Activated B cell treated with CpG ODN at 0.5 μM for 24 hours (primary cell): Measurements from ENCODE around the gene C2orf81. TPM values are rescaled to one million over a fixed set of nuclear protein-coding genes. Genes with fewer than 3 reads are reported as not detected.
A peak's percentile ranks its signal among the peaks of the same experiment; 100 is the strongest.
"Not testable (repeated sequence)": the region's sequence is repeated elsewhere in the genome, so short reads cannot be mapped to it uniquely, and the experiment has no call there.

ENCODE experiments used
- ATAC-seq: fragments of 200-7000 bp; cut with Tn5 transposase; one replicate; pipeline ENCODE4 v1.10.0; 2021; ENCODE audit warnings: low read depth, mild to moderate bottlenecking, moderate library complexity
- CTCF ChIA-PET: fragments of 350-600 bp; sonication (Branson Sonifier 250); formaldehyde crosslinking; loops from one replicate; lab custom pipeline; 2021; ENCODE audit warnings: antibody characterized with exemption; lab: Charles Lee
- POLR2A ChIA-PET: fragments of 350-600 bp; sonication (Branson Sonifier 250); formaldehyde crosslinking; loops from one replicate; lab custom pipeline; 2021; ENCODE audit warnings: antibody characterized with exemption; lab: Charles Lee
- DNase-seq: peaks from one replicate; pipeline ENCODE4 v3.0.0; 2022
- H3K27ac Mint-ChIP-seq: one replicate; pipeline ENCODE4 v1.8.0; 2020; ENCODE audit warnings: mixed read lengths
- H3K27me3 Mint-ChIP-seq: one replicate; pipeline ENCODE4 v1.8.0; 2021; ENCODE audit warnings: mixed read lengths
- H3K36me3 Mint-ChIP-seq: one replicate; pipeline ENCODE4 v1.8.0; 2021; ENCODE audit warnings: low read depth, mixed read lengths
- H3K4me1 Mint-ChIP-seq: one replicate; pipeline ENCODE4 v1.8.0; 2021; ENCODE audit warnings: mixed read lengths
- H3K4me3 Mint-ChIP-seq: one replicate; pipeline ENCODE4 v1.8.0; 2020; ENCODE audit warnings: mild to moderate bottlenecking, mixed read lengths
- H3K9me3 Mint-ChIP-seq: one replicate; pipeline ENCODE4 v1.8.0; 2020; ENCODE audit warnings: mixed read lengths
- CTCF ChIP-seq: fragments of 200-600 bp; IDR thresholded peaks from one replicate; pipeline ENCODE4 v1.8.0; 2022; ENCODE audit warnings: antibody characterized with exemption, mild to moderate bottlenecking
- intact Hi-C: fragments of 100-400 bp; cut with micrococcal nuclease; formaldehyde crosslinking; loops from one replicate; pipeline ENCODE4 v1.15.1; 2024
- total RNA-seq: library from RNA; stranded (reverse); gene quantifications from 2 replicates; pipeline ENCODE4 v1.2.3, GENCODE V29; 2022

Gene C2orf81
- total RNA-seq: 3.9 and 5.5 TPM in 2 replicates

GRCh38 chr2:74421221-74421870 is at the start of gene C2orf81, which contains the start of gene WDR54:
Gene C2orf81 (minus strand): TSS chr2:74421619. CDS start chr2:74421560, 59 bp downstream.
Gene WDR54 (plus strand): TSS chr2:74421730. CDS start chr2:74422154, 424 bp downstream.
- CTCF ChIA-PET: interaction anchor here (1.2 to 1.6 kb wide), 2 partner anchors 19 to 35 kb away, joined by 3 to 6 read pairs; no protein-coding TSS in a partner anchor
- intact Hi-C loops: loop anchor here (1.0 to 5.0 kb wide), 9 partner anchors 19 to 224 kb away; partner anchors contain the start of genes AUP1, CCDC142, HTRA2 and MRPL53
- POLR2A ChIA-PET: interaction anchor here (0.6 to 4.8 kb wide), 12 partner anchors 15 to 414 kb away, joined by 3 to 35 read pairs (median 4); partner anchors contain the start of genes INO80B, MOGS, MRPL53 and WBP1
- no peaks in the 10 kb centered on the region for H3K27me3 Mint-ChIP-seq
- TF ChIP-seq CTCF: no peak
- H3K4me3 Mint-ChIP-seq: peak within 1 kb of the TSS; percentile 99
- peak; percentile 88 for ATAC-seq
- peak; percentile 97 for DNase-seq
- peaks cover 17% of the 10 kb centered on the region for H3K36me3 Mint-ChIP-seq
- no peaks in the 10 kb centered on the region for H3K9me3 Mint-ChIP-seq
- H3K27ac Mint-ChIP-seq: peak within 1 kb of the TSS; percentile 96
- H3K4me1 Mint-ChIP-seq: peaks cover 44% of the 10 kb centered on the region

- H3K4me1 Mint-ChIP-seq: peaks cover 26% of the 10 kb centered on the region
- peaks cover 35% of the 10 kb centered on the region for H3K36me3 Mint-ChIP-seq
- ATAC-seq, H3K9me3 Mint-ChIP-seq, H3K27me3 Mint-ChIP-seq, CTCF ChIA-PET, DNase-seq: not testable (repeated sequence)
- peak overlapping the region; percentile 57 for H3K4me3 Mint-ChIP-seq
- intact Hi-C loops: loop anchor here (5.0 kb wide), 1 partner anchor 48 kb away; the partner anchor contains the start of genes C2orf81 and WDR54
- POLR2A ChIA-PET: interaction anchor here (0.6 to 4.6 kb wide), 3 partner anchors 11 to 21 kb away, joined by 6 to 127 read pairs (median 78); partner anchors contain the start of genes CCDC142, INO80B, TTC31 and WBP1
- peak overlapping the region; percentile 31 for H3K27ac Mint-ChIP-seq
Observed at GRCh38 chr2:74470742-74471141, 49.3 kb upstream of the C2orf81 start.

- H3K9me3 Mint-ChIP-seq: no peaks in the 10 kb centered on the region
- H3K4me3 Mint-ChIP-seq: peak overlapping the region; percentile 98
- no peak for DNase-seq
- no peak for TF ChIP-seq CTCF
- H3K36me3 Mint-ChIP-seq: peaks cover 34% of the 10 kb centered on the region
- CTCF ChIA-PET: interaction anchor here (0.6 kb wide), 1 partner anchor 64 kb away, joined by 3 read pairs; no protein-coding TSS in a partner anchor
- POLR2A ChIA-PET: interaction anchor here (0.7 to 5.9 kb wide), 5 partner anchors 8 to 50 kb away, joined by 3 to 62 read pairs (median 6); partner anchors contain the start of genes C2orf81, INO80B, LBX2 and TLX2
- no peaks in the 10 kb centered on the region for H3K27me3 Mint-ChIP-seq
- H3K27ac Mint-ChIP-seq: peak overlapping the region; percentile 18
- H3K4me1 Mint-ChIP-seq: peaks cover 33% of the 10 kb centered on the region
- intact Hi-C loops: loop anchor here (1.0 kb wide), 1 partner anchor 8 kb away; the partner anchor contains the start of gene MRPL53
- ATAC-seq: no peak
Observed at GRCh38 chr2:74464406-74464805, 43.0 kb upstream of the C2orf81 start.

- H3K4me1 Mint-ChIP-seq: peaks cover 48% of the 10 kb centered on the region
- peaks cover 42% of the 10 kb centered on the region for H3K36me3 Mint-ChIP-seq
- no peak overlapping the region for H3K27ac Mint-ChIP-seq
- H3K4me3 Mint-ChIP-seq: no peak overlapping the region
- H3K9me3 Mint-ChIP-seq: no peaks in the 10 kb centered on the region
- DNase-seq: no peak
- no peak for ATAC-seq
- ChIA-PET POLR2A (interaction anchor here (1.9 to 10.0 kb wide), 2 partner anchors 10 to 20 kb away, joined by 8 to 127 read pairs; partner anchors contain the start of genes CCDC142, MRPL53 and TTC31), CTCF (no interaction called here)
- H3K27me3 Mint-ChIP-seq: no peaks in the 10 kb centered on the region
- intact Hi-C loops: no loop called here
- no peak for TF ChIP-seq CTCF
Observed at GRCh38 chr2:74462786-74463105, 41.3 kb upstream of the C2orf81 start.

GRCh38 chr2:74462054-74462785 is 40.8 kb upstream of the C2orf81 start:
- no peaks in the 10 kb centered on the region for H3K9me3 Mint-ChIP-seq
- peak overlapping the region; percentile 46 for H3K27ac Mint-ChIP-seq
- ATAC-seq (no peak), DNase-seq (no peak)
- H3K4me3 Mint-ChIP-seq: no peak overlapping the region
- POLR2A ChIA-PET: interaction anchor here (1.9 to 10.0 kb wide), 2 partner anchors 11 to 20 kb away, joined by 8 to 127 read pairs; partner anchors contain the start of genes CCDC142, MRPL53 and TTC31
- no peaks in the 10 kb centered on the region for H3K27me3 Mint-ChIP-seq
- peaks cover 51% of the 10 kb centered on the region for H3K4me1 Mint-ChIP-seq
- TF ChIP-seq CTCF: no peak
- intact Hi-C loops: no loop called here
- H3K36me3 Mint-ChIP-seq: peaks cover 45% of the 10 kb centered on the region
- CTCF ChIA-PET: no interaction called here
